SK-N-SH treated with all-trans-retinoic acid at 6 μM for 48 hours (cell line): Measurements from ENCODE around the gene IKZF1.

Experiments used
- ARNTL ChIP-seq: fragments of 450-650 bp; formaldehyde crosslinking; IDR thresholded peaks from 2 replicates; pipeline ENCODE4 v1.5.0; 2020; ENCODE audit warnings: low read depth, mild to moderate bottlenecking, moderate library complexity, borderline replicate concordance
- CSDC2 ChIP-seq: fragments of 250-450 bp; sonication (Bioruptor Pico); IDR thresholded peaks from 2 replicates; pipeline ENCODE4 v1.5.0; 2020; ENCODE audit warnings: mild to moderate bottlenecking, moderate library complexity
- CSRNP3 ChIP-seq: fragments of 250-450 bp; sonication (Bioruptor Pico); IDR thresholded peaks from 2 replicates; pipeline ENCODE4 v1.5.1; 2021; ENCODE audit warnings: mild to moderate bottlenecking, moderate library complexity
- ESRRG ChIP-seq: fragments of 250-450 bp; sonication (Bioruptor Pico); IDR thresholded peaks from 2 replicates; pipeline ENCODE4 v1.6.1; 2021; ENCODE audit warnings: mild to moderate bottlenecking
- ISL1 ChIP-seq: fragments of 250-450 bp; sonication (Bioruptor Pico); IDR thresholded peaks from 2 replicates; pipeline ENCODE4 v2.1.2; 2022; ENCODE audit warnings: mild to moderate bottlenecking, moderate library complexity
- OSR1 ChIP-seq: fragments of 250-450 bp; sonication (Bioruptor Pico); IDR thresholded peaks from 2 replicates; pipeline ENCODE4 v1.8.0; 2022; ENCODE audit warnings: moderate library complexity, mild to moderate bottlenecking, inconsistent platforms
- PATZ1 ChIP-seq: fragments of 250-450 bp; sonication (Bioruptor Pico); IDR thresholded peaks from 2 replicates; pipeline ENCODE4 v1.8.0; 2020; ENCODE audit warnings: mild to moderate bottlenecking, moderate library complexity, borderline replicate concordance
- POU6F1 ChIP-seq: fragments of 250-450 bp; sonication (Bioruptor Pico); IDR thresholded peaks from 2 replicates; pipeline ENCODE4 v1.8.0; 2021; ENCODE audit warnings: low read depth, mild to moderate bottlenecking, moderate library complexity, borderline replicate concordance
- RARB ChIP-seq: fragments of 250-450 bp; sonication (Bioruptor Pico); IDR thresholded peaks from 2 replicates; pipeline ENCODE4 v1.8.0; 2021; ENCODE audit warnings: mild to moderate bottlenecking, moderate library complexity
- SNAI2 ChIP-seq: fragments of 250-450 bp; sonication (Bioruptor Pico); IDR thresholded peaks from 2 replicates; pipeline ENCODE4 v1.5.0; 2020; ENCODE audit warnings: mild to moderate bottlenecking, moderate library complexity
- TOX ChIP-seq: fragments of 250-450 bp; sonication (Bioruptor Pico); IDR thresholded peaks from 2 replicates; pipeline ENCODE4 v1.8.0; 2021; ENCODE audit warnings: mild to moderate bottlenecking, moderate library complexity, borderline replicate concordance
- ZFP3 ChIP-seq: fragments of 250-450 bp; sonication (Bioruptor Pico); IDR thresholded peaks from 2 replicates; pipeline ENCODE4 v1.5.0; 2020; ENCODE audit warnings: mild to moderate bottlenecking, moderate library complexity
- ZFP30 ChIP-seq: fragments of 450-650 bp; formaldehyde crosslinking; IDR thresholded peaks from 2 replicates; pipeline ENCODE4 v1.5.0; 2022; ENCODE audit warnings: mild to moderate bottlenecking, moderate library complexity

GRCh38 chr7:50336894-50337703 is 32.6 kb downstream of the IKZF1 start:
- TF ChIP-seq ZFP30 (CRISPR knock-in tag) (no peak), OSR1 (CRISPR knock-in tag) (no peak), CSDC2 (CRISPR knock-in tag) (no peak), CSRNP3 (CRISPR knock-in tag) (no peak), ESRRG (CRISPR knock-in tag) (no peak), SNAI2 (no peak), ZFP3 (CRISPR knock-in tag) (no peak), TOX (CRISPR knock-in tag) (no peak), ARNTL (CRISPR knock-in tag) (no peak), PATZ1 (CRISPR knock-in tag) (no peak), POU6F1 (CRISPR knock-in tag) (no peak), RARB (CRISPR knock-in tag) (no peak), ISL1 (CRISPR knock-in tag) (no peak)
